Naive thymus-derived CD8-positive, alpha-beta T cell (primary cell): Measurements from ENCODE around the gene UQCRFS1. TPM values are rescaled to one million over a fixed set of nuclear protein-coding genes. Genes with fewer than 3 reads are reported as not detected.
"Not testable (repeated sequence)": the region's sequence is repeated elsewhere in the genome, so short reads cannot be mapped to it uniquely, and the experiment has no call there.

Source experiments
- ATAC-seq, 2 donors: fragments of 150-1000 bp; cut with Tn5 transposase in 1 of 2; sonication (Bioruptor Pico), chemical (Tn5 transposase) in 1 of 2; 1 replicate in 1 of 2; 2 replicates in 1 of 2; pipeline ENCODE4 v1.10.0; 2021; ENCODE audit warnings: mild to moderate bottlenecking in 2 of 2, moderate library complexity in 2 of 2
- POLR2A ChIA-PET: fragments of 350-600 bp; sonication (Branson Sonifier 250); formaldehyde crosslinking; loops from one replicate; lab custom pipeline; 2021; ENCODE audit warnings: antibody characterized with exemption; lab: Charles Lee
- DNase-seq, 10 donors: peaks; one replicate each; pipeline versions ENCODE4 v3.0.0 to v3.0.0-alpha.2; 2020 to 2022
- H3K27ac Mint-ChIP-seq, 10 donors: one replicate each; pipeline ENCODE4 v1.8.0; 2020 to 2022; ENCODE audit warnings: mild to moderate bottlenecking in 10 of 10, mixed read lengths in 10 of 10, moderate library complexity in 4 of 10, inconsistent platforms in 1 of 10
- H3K27me3 Mint-ChIP-seq, 5 donors: one replicate each; pipeline ENCODE4 v1.8.0; 2021 to 2022; ENCODE audit warnings: mixed read lengths in 5 of 5
- H3K36me3 Mint-ChIP-seq, 3 donors: one replicate each; pipeline ENCODE4 v1.8.0; 2020 to 2022; ENCODE audit warnings: mixed read lengths in 3 of 3, mild to moderate bottlenecking in 2 of 3, inconsistent platforms in 1 of 3
- H3K4me1 Mint-ChIP-seq, 4 donors: one replicate each; pipeline ENCODE4 v1.8.0; 2021 to 2022; ENCODE audit warnings: mixed read lengths in 4 of 4
- H3K4me3 Mint-ChIP-seq, 10 donors: one replicate each; pipeline ENCODE4 v1.8.0; 2020 to 2022; ENCODE audit warnings: mild to moderate bottlenecking in 10 of 10, mixed read lengths in 10 of 10, moderate library complexity in 6 of 10, inconsistent platforms in 1 of 10
- H3K9me3 Mint-ChIP-seq, 9 donors: one replicate each; pipeline ENCODE4 v1.8.0; 2020 to 2022; ENCODE audit warnings: mixed read lengths in 9 of 9, mild to moderate bottlenecking in 3 of 9, inconsistent platforms in 1 of 9, moderate library complexity in 1 of 9
- polyA plus RNA-seq, 3 donors: library from polyadenylated mRNA; unstranded; fragments of 300-500 nt; fragmentation: Illumina TruSeq; gene quantifications; one replicate each; pipeline ENCODE4 v1.2.3, GENCODE V29; 2021
- total RNA-seq, 8 experiments: library from RNA in 2 of 8; stranded (reverse) in 2 of 8; gene quantifications; one replicate each; pipeline ENCODE4 v1.2.3 and lab custom pipeline; 2021 to 2026

UQCRFS1 gene
- total and polyA plus RNA-seq, 5 experiments from 2014 or later = 23.7 to 93.3 (median 72.6) TPM

DNA sequence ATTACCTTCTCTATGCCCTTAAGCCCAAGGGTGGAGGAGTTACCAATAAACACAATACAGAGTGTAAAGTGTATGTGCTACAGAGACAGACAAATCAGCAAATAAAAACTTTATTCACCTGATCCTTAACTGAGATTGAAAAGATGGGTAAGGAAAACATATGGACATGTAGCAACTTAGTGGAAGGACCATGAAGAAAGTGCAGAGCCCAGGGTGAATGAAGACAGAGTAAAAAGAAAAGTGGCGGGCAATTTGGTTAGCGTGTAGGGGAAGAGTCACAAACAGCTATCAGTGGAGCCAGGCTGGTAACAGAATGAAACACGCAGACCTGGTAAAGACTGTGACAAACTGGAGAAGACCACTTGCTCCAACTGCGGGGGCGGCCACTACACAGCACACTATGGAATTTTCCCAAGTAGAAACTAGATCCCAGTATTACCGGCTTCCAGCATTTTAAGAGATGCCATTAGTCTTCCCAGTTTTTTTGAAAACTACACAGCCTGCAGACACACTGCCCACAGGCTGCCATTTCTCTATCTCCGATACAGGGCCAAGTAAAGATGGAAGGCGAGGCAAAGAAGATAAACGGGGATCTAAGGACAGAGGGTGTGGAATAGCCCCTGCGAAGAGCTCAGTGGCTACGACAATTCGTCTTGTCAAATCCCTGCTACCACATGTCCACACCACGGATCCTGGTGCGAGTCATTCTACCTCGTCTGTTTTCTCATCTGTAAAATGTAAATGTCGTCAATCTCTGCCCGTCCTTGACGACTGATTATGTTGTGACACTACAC is 1.2 kb downstream of the UQCRFS1 start:
- Mint-ChIP-seq H3K36me3 (peaks cover 8 to 33% (median 16%) of the 10 kb centered on the region in 3 donors), H3K9me3 (peaks cover 0 to 5% (median 0%) of the 10 kb centered on the region in 9 donors), H3K4me1 (peaks cover 22 to 56% (median 49%) of the 10 kb centered on the region in 4 donors), H3K27me3 (peaks cover 0 to 8% (median 2%) of the 10 kb centered on the region in 5 donors), H3K4me3 (peak overlapping the region; percentile 84 to 97 (median 95)), H3K27ac (peak overlapping the region; percentile 85 to 99 (median 98))
- POLR2A ChIA-PET = interaction anchor here (1.2 kb wide), 1 partner anchor 394 kb away, joined by 5 read pairs; the partner anchor contains the start of gene POP4
- peak in 2 of 10 donors; percentile 17 to 24 for DNase-seq
- peak in 1 of 2 donors; percentile 5 for ATAC-seq

- H3K9me3 Mint-ChIP-seq, ATAC-seq, DNase-seq, POLR2A ChIA-PET, H3K27me3 Mint-ChIP-seq: not testable (repeated sequence)
- Mint-ChIP-seq H3K4me1 (peaks cover 22 to 63% (median 54%) of the 10 kb centered on the region in 4 donors), H3K27ac (peak overlapping the region in 9 of 10 donors; percentile 95 to 99 (median 98)), H3K36me3 (peaks cover 8 to 40% (median 16%) of the 10 kb centered on the region in 3 donors), H3K4me3 (peak overlapping the region; percentile 84 to 97 (median 95))
Measured at GRCh38 chr19:29211041-29211440, 1.9 kb downstream of the UQCRFS1 start.

DNA sequence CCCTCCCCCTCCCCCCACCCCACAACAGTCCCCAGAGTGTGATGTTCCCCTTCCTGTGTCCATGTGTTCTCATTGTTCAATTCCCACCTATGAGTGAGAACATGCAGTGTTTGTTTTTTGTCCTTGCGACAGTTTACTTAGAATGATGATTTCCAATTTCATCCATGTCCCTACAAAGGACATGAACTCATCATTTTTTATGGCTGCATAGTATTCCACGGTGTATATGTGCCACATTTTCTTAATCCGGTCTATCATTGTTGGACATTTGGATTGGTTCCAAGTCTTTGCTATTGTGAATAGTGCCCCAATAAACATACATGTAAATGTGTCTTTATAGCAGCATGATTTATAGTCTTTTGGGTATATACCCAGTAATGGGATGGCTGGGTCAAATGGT is 2.4 kb downstream of the UQCRFS1 start:
- POLR2A ChIA-PET, ATAC-seq, H3K9me3 Mint-ChIP-seq, DNase-seq, H3K27me3 Mint-ChIP-seq: not testable (repeated sequence)
- H3K27ac Mint-ChIP-seq = peak overlapping the region in 3 of 10 donors; percentile 20 to 73 (median 67)
- peaks cover 24 to 65% (median 59%) of the 10 kb centered on the region in 4 donors for H3K4me1 Mint-ChIP-seq
- peaks cover 8 to 45% (median 16%) of the 10 kb centered on the region in 3 donors for H3K36me3 Mint-ChIP-seq
- H3K4me3 Mint-ChIP-seq = peak overlapping the region in 5 of 10 donors; percentile 3 to 89 (median 22)

GRCh38 chr19:29207403-29208187 is 5.4 kb downstream of the UQCRFS1 start:
- ATAC-seq, H3K27me3 Mint-ChIP-seq, H3K4me3 Mint-ChIP-seq, POLR2A ChIA-PET, H3K9me3 Mint-ChIP-seq, DNase-seq: not testable (repeated sequence)
- Mint-ChIP-seq H3K4me1 (peaks cover 30 to 68% (median 61%) of the 10 kb centered on the region in 4 donors), H3K36me3 (peaks cover 8 to 54% (median 16%) of the 10 kb centered on the region in 3 donors), H3K27ac (peak overlapping the region in 2 of 10 donors; percentile 3 to 37)

- peaks cover 5 to 49% (median 16%) of the 10 kb centered on the region in 3 donors for H3K36me3 Mint-ChIP-seq
- H3K4me1 Mint-ChIP-seq = peaks cover 23 to 58% (median 52%) of the 10 kb centered on the region in 4 donors
Measured at GRCh38 chr19:29206453-29206852, 6.5 kb downstream of the UQCRFS1 start.

GRCh38 chr19:29202281-29202680 is 10.7 kb downstream of the UQCRFS1 start:
- Mint-ChIP-seq H3K36me3 (peaks cover 2 to 27% (median 4%) of the 10 kb centered on the region in 3 donors), H3K4me3 (no peak overlapping the region), H3K4me1 (peaks cover 10 to 27% (median 18%) of the 10 kb centered on the region in 4 donors), H3K27me3 (no peaks in the 10 kb centered on the region), H3K9me3 (peaks cover 0 to 19% (median 9%) of the 10 kb centered on the region in 9 donors), H3K27ac (peak overlapping the region in 2 of 10 donors; percentile 37 to 60)
- DNase-seq (no peak), ATAC-seq (no peak)
- POLR2A ChIA-PET = no interaction called here

More at GRCh38 chr19:29206453-29206852, 6.5 kb downstream of the UQCRFS1 start:
- Mint-ChIP-seq H3K9me3 (peaks cover 0 to 5% (median 0%) of the 10 kb centered on the region in 9 donors), H3K27me3 (no peaks in the 10 kb centered on the region), H3K4me3 (no peak overlapping the region), H3K27ac (peak overlapping the region in 1 of 10 donors; percentile 71)
- DNase-seq = no peak
- no peak for ATAC-seq
- POLR2A ChIA-PET = no interaction called here

GRCh38 chr19:29201855-29202254 is 11.1 kb downstream of the UQCRFS1 start:
- ATAC-seq (no peak), DNase-seq (no peak)
- Mint-ChIP-seq H3K36me3 (peaks cover 2 to 22% (median 4%) of the 10 kb centered on the region in 3 donors), H3K4me1 (peaks cover 10 to 27% (median 16%) of the 10 kb centered on the region in 4 donors), H3K27ac (no peak overlapping the region), H3K27me3 (no peaks in the 10 kb centered on the region), H3K9me3 (peaks cover 0 to 22% (median 9%) of the 10 kb centered on the region in 9 donors), H3K4me3 (no peak overlapping the region)
- POLR2A ChIA-PET = no interaction called here

DNA sequence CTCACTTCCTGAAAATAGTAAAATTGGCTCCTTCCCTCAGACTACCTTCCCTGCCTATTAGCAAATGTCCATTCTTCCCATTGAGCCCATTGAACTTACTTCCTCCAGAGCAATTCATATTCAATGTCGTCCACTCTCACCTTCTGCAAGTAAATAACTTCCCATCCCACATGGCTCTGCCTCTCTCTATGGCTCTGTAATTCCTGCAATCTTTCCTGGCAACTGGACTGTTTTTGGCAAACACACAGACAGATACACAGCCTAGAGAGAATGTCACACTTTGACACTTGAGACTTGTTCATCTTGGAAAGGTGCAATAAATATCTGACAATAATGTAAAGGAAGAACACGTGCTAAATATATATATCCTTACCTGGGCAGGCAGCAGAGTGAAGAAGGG is 18.3 kb downstream of the UQCRFS1 start:
- no peak overlapping the region for H3K27ac Mint-ChIP-seq
- H3K4me1 Mint-ChIP-seq = peaks cover 2 to 7% (median 4%) of the 10 kb centered on the region in 4 donors
- H3K36me3 Mint-ChIP-seq = peaks cover 0 to 4% (median 2%) of the 10 kb centered on the region in 3 donors

GRCh38 chr19:29193155-29193554 is 19.8 kb downstream of the UQCRFS1 start:
- H3K4me1 Mint-ChIP-seq = peaks cover 2 to 7% (median 4%) of the 10 kb centered on the region in 4 donors
- peaks cover 0 to 11% (median 2%) of the 10 kb centered on the region in 5 donors for H3K27me3 Mint-ChIP-seq
- peaks cover 0 to 13% (median 4%) of the 10 kb centered on the region in 9 donors for H3K9me3 Mint-ChIP-seq
- H3K27ac Mint-ChIP-seq = peak overlapping the region in 3 of 10 donors; percentile 26 to 34 (median 27)
- ATAC-seq = no peak
- peaks cover 0 to 4% (median 0%) of the 10 kb centered on the region in 3 donors for H3K36me3 Mint-ChIP-seq
- H3K4me3 Mint-ChIP-seq = no peak overlapping the region
- no peak for DNase-seq
- POLR2A ChIA-PET = no interaction called here

More for the DNA sequence above, 18.3 kb downstream of the UQCRFS1 start:
- ATAC-seq = no peak
- H3K27me3 Mint-ChIP-seq = peaks cover 0 to 11% (median 0%) of the 10 kb centered on the region in 5 donors
- no peak overlapping the region for H3K4me3 Mint-ChIP-seq
- DNase-seq = no peak
- POLR2A ChIA-PET = no interaction called here
- H3K9me3 Mint-ChIP-seq = peaks cover 0 to 24% (median 9%) of the 10 kb centered on the region in 9 donors

DNA sequence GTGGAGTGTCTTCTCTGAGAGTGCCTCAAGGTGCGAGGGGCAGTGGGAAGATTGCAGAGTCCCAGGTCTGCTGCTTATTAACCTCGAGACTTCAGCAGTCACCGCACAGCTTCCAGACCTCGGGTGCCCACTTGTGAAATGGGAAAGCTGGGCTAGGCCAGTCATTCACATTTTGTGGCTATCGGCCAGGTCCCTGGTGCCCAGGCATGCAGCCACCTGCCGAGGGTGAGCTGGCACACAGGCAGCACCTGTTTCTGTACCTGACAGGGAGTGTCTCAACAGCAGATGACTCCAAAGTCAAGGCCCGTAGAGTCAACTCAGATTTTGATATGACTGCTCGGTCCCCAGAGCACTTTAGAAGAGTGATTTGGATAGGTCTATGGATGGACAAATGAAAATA is 21.9 kb downstream of the UQCRFS1 start:
- no peaks in the 10 kb centered on the region for H3K36me3 Mint-ChIP-seq

GRCh38 chr19:29189033-29189360 is 24.0 kb downstream of the UQCRFS1 start:
- DNase-seq (no peak), ATAC-seq (no peak)
- Mint-ChIP-seq H3K9me3 (no peaks in the 10 kb centered on the region), H3K27ac (no peak overlapping the region), H3K4me3 (no peak overlapping the region), H3K27me3 (peaks cover 2 to 28% (median 7%) of the 10 kb centered on the region in 5 donors), H3K4me1 (peaks cover 2 to 7% (median 4%) of the 10 kb centered on the region in 4 donors), H3K36me3 (no peaks in the 10 kb centered on the region)
- POLR2A ChIA-PET = no interaction called here

More for the DNA sequence above, 21.9 kb downstream of the UQCRFS1 start:
- peaks cover 2 to 7% (median 4%) of the 10 kb centered on the region in 4 donors for H3K4me1 Mint-ChIP-seq
- DNase-seq (no peak), ATAC-seq (no peak)
- POLR2A ChIA-PET = no interaction called here
- no peaks in the 10 kb centered on the region for H3K9me3 Mint-ChIP-seq
- H3K27me3 Mint-ChIP-seq = peaks cover 0 to 15% (median 2%) of the 10 kb centered on the region in 5 donors
- H3K27ac Mint-ChIP-seq = no peak overlapping the region
- no peak overlapping the region for H3K4me3 Mint-ChIP-seq

DNA sequence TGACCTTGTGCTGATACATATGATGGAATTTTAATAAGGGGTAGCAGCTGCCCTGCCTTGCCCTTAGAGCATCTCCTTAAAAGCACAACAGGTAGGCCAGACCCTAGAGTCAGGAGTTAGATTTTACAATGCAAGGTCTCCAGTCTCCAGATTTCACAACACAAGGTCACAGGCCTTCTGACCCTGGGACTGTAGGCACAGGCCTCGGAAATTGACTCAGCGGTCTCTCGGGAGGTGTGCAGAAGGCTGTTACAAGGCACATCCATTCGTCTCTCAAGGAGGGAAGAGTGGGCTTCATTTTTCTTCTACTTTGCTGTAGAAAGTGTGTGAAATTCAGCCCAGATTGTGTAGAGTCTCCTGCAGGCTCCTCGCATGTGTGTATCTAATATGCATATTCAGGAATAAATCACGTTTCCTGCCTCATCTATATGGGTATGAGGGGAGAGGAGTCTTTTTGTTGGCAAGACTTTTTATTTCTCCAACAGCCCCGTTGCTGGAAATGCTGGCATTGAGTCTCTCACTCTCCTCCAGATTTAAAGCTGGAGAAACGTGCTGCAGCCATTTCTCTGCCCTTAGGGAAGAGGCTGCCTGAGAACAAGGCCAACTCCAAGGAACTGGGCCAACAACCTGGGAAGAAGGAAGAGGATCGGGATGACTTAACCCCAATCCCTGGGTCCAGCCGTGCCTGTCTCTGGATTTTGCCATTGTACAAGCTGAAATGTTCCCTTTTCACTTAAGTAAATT is 24.5 kb downstream of the UQCRFS1 start:
- Mint-ChIP-seq H3K27ac (no peak overlapping the region), H3K36me3 (no peaks in the 10 kb centered on the region), H3K4me3 (no peak overlapping the region), H3K9me3 (no peaks in the 10 kb centered on the region), H3K27me3 (peaks cover 2 to 34% (median 7%) of the 10 kb centered on the region in 5 donors), H3K4me1 (peaks cover 2 to 7% (median 4%) of the 10 kb centered on the region in 4 donors)
- DNase-seq (no peak), ATAC-seq (no peak)
- POLR2A ChIA-PET = no interaction called here
